Middle frontal gyrus (tissue), 1 donor: ENCODE data around the gene FRZB.
"Not testable (repeated sequence)": the region's sequence is repeated elsewhere in the genome, so short reads cannot be mapped to it uniquely, and the experiment has no call there.

ENCODE experiments used
- DNase-seq: peaks from one replicate; pipeline ENCODE4 v3.0.0-alpha.2; 2015; ENCODE audit warnings: low spot score; ENCODE audit errors: extremely low spot score

FRZB gene

GRCh38 chr2:182890773-182891378, 24.4 kb upstream of the FRZB start:
- DNase-seq, result no peak

DNA sequence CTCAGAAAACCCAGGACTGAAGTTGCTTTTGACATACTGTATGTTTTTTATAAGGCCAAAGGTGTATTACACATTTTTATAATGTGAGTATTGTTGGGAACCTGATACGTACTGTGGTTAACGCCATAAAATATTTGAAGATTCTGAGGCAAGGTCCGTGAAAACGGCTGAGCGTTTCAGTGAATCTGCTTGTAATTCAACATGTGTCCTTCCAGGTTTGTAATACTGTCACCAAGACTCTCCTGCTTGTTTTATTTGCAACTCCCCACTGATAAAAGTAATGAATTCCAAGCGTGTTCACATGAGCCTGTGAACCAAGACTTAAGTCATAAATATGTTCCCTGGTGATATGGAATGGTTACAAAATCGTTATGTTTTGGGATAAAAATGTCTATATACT, 23.9 kb upstream of the FRZB start:
- no peak for DNase-seq

GRCh38 chr2:182887753-182888415, 21.4 kb upstream of the FRZB start:
- DNase-seq, result no peak

DNA sequence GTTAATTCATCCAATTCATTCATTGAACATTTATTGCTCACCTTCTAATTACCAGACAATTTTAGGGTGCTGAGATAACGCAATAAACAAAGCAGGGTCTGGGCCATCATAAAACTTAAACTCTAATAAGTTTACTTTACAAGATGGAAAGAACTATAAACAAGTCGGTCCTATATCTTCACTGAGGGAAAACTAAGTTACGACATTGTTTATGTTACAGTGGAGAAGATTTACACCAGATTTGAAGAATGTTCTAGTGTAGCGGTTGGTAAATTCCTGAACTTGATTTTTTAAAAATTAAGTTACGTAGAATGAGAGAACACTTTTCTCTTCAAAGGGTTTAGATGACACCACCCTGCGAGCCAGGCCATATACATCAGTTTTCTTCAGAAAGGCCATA, 20.7 kb upstream of the FRZB start:
- no peak for DNase-seq

DNA sequence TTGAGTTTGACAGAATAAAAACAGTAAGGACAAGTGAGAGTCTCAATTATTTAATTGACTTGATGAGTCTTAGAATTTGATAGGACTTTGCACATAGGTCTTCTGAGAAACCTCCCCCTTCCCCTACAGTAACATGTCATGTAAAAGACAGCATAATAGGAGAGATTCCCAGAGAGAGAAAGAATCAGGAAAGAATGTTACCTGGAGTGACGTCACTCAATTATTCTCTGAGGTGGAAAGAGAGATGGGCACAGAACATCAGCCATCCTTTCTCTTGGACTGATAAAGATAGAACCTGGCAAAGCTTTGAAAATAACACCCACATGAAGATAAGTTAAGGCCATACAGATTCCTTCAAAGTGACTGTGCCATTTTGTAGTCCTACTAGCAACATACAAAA, 19.3 kb upstream of the FRZB start:
- DNase-seq, result no peak

DNA sequence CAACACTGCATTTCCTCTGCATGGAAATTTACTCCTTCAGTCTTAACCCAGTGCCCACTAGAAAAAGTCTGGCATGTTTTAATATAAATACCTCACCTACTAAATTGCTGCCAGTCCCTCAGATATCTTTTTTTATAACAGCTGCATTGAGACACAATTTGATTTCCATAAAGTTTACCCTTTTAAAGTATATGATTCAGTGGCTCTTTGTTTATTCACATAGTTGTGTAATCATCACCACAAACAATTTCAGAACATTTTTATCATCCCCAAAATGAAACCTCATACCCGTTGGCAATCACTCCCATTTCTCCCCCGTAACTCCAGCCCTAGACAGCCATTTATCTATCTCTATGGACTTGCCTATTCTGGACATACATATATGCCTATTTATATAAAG, 17.0 kb upstream of the FRZB start:
- no peak for DNase-seq

DNA sequence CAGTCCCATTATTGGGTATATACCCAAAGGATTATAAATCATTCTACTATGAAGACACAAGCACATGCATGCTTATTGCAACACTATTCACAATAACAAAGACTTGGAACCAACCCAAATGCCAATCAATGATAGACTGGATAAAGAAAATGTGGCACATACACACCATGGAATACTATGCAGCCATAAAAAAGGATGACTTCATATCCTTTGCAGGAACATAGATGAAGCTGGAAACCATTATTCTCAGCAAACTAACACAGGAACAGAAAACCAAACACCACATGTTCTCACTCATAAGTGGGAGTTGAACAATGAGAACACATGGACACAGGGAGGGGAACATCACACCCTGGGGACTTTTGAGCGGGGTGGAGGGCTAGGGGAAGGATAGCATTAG, 13.7 kb upstream of the FRZB start:
- not testable (repeated sequence) for DNase-seq

DNA sequence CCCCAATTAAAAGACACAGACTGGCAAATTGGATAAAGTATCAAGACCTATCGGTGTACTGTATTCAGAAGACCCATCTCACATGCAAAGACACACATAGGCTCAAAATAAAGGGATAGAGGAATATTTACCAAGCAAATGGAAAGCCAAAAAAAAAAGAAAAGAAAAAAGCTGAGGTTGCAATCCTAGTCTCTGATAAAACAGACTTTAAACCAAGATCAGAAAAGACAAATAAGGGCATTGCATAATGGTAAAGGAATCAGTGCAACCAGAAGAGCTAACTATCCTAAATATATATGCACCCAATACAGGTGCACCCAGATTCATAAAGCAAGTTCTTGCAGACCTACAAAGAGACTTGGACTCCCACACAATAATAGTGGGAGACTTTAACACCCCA, 10.2 kb upstream of the FRZB start:
- not testable (repeated sequence) for DNase-seq

DNA sequence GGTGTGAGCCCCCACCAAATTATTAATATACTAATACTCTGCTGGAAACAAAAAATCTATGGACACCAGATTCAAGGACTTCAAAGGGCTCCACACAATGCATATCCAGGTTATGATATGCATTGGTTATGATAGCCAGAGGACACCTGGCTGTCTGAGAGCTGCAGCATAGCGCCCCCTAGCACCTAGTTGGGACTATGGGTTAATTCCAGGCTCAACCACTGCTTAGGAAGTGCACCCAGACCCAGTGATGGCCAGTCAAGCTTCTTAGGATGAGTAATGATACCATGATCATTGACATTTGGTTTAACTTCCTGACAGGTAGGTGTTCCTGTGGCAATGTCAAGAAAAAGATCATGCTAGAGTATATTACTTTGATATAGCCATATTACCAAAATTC, 3.8 kb upstream of the FRZB start:
- DNase-seq, result no peak

GRCh38 chr2:182868054-182868796, 1.8 kb upstream of the FRZB start:
- DNase-seq, result no peak

DNA sequence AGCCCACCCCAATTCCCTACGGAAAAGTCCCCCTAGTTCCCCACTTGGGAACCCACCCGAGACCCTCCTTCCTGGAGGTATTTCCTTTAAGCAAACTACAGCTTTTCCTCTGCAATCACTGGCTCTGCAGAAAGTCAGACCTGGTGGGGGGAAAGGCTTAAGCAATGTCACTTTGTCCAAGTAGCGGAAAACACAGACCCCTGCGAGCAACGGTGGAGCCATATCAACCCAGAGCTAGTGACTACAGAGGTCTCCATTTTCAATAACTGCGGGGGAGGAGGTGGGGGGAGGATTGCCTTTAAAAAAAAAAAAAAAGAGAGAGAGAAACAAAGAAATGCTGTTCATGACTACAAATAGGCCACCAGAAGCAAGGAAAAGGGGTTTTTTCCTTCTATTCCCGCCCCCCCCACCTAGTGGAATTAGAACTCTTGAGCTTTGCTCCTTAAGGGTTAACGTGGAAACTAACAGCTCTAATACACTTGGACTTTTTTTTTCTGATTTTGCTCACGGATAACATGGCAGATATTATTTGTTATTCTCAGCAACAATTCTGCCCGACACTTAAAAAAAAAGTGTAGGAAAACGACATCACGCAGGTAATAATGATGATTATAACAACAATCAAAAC, 1.1 kb upstream of the FRZB start:
- DNase-seq, result no peak

DNA sequence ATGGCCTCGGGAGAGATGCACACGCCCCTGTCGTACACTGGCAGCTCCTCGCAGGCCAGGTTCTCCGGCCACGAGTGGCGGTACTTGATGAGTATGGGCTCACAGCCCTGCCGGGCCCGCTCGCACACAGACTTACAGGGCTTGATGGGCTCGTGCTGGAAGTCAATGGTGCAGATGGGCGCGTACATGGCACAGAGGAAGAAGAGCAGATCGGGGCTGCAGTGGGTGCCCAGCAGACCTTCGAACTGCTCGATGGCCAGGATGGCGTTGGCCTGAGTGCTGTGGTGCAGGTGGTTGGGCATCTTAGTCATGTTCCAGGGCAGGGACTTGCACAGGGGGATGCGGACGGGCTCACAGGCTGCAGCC, 359 bp downstream of the FRZB start:
- no peak for DNase-seq

DNA sequence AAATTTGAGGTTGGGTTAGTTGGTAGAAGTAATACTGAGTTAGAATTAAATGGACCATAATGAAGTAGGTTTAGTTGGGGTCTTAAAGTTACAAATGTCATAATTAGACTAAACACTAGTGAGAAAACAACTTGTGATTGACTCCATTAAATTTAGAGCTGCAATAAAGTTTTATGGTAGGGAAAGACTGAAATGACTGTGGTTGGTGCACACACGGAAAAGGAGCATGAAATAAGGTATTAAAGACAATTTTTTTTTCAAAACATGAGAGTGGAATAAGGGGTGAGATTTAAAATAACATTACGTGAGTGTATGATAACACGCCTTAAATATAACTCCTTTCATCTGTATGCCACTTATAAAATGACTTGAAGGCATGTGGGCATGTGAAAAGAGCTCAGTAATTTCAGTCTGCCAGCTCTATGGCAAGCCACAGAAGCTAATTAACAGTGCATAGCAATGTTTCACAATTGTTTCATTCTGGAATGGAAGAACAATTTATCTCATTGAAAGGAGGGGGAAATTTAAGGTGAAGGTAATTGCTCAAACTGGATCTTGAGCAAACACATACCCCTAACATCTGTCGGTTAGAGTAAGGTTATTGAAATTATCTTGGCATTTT, 1.4 kb downstream of the FRZB start:
- DNase-seq, result no peak

GRCh38 chr2:182863642-182864041, 2.8 kb downstream of the FRZB start:
- no peak for DNase-seq

- DNase-seq, result no peak
Observed at GRCh38 chr2:182862091-182862490, 4.3 kb downstream of the FRZB start.

DNA sequence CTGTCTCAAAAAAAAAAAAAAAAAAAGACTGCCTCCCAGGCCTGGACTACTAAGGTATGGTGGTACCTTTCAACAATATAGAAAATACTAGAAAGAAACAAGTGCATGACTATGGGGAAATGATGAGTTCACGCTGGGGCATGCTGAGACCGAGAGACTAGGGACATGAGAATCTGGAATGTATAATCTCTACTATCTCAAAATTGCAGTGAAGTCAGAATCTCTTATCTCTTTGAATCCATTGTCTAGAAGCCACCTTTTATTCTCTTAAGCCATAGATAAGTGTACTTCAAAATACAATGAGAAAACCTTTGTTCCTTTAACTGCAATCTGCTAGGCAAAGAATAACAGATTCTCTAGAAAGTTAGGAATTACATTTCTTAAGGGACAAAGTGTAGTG, 5.6 kb downstream of the FRZB start:
- DNase-seq, result no peak

GRCh38 chr2:182858671-182859070, 7.8 kb downstream of the FRZB start:
- DNase-seq, result no peak

- no peak for DNase-seq
Observed at GRCh38 chr2:182855376-182855775, 11.1 kb downstream of the FRZB start.

GRCh38 chr2:182854375-182855105, 11.9 kb downstream of the FRZB start:
- no peak for DNase-seq

DNA sequence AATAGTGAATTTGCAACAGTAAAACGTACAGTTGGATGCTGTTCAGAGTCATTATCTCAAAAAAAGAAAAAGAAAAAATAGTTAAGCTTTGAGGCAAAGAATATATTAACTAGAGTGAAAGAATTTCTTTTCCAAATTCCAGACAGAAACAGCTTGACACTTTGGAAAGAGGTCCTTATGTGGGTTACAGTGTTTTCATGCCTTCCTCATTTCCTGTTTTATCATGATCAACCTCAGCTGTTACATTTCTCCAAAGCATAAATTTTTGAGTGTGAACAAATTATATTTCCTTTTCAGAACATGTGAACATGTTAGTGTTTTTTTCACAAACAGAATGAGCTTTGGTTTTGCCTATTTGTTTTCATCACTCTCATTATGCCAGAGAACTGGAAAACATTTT, 13.6 kb downstream of the FRZB start:
- DNase-seq, result no peak

DNA sequence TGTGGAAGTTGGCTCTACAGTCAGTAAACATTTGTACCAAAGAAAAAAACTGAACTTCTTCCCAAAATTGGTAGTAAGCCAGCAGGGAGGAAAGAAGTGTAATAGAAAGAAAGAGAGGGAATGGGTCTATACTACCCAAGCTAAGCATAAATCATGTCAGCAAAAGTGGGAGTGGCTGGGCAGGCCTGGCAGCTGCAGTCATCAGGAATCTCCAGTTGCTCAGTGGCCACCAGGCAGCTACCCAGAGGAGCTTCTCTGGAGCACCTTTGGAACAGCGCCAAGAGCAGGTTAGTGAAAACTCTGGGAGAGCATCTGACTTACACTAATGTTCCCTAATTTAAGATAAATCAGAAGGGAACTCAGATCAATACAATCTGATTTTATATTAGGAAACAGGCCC, 14.3 kb downstream of the FRZB start:
- no peak for DNase-seq
